Osteocyte (in vitro differentiated cells): ENCODE data around the gene CDH4. TPM values are rescaled to one million over a fixed set of nuclear protein-coding genes. Genes with fewer than 3 reads are reported as not detected.

Experiments used
- DNase-seq: peaks from one replicate; pipeline ENCODE4 v3.0.0; 2021; ENCODE audit warnings: mixed read lengths; ENCODE audit not compliant: unreplicated experiment; ENCODE audit errors: extremely low spot score
- H3K27ac Mint-ChIP-seq: one replicate; pipeline ENCODE4 v1.8.0; 2021; ENCODE audit warnings: mild to moderate bottlenecking, mixed read lengths; ENCODE audit not compliant: unreplicated experiment
- H3K27me3 Mint-ChIP-seq: one replicate; pipeline ENCODE4 v1.8.0; 2021; ENCODE audit warnings: mixed read lengths; ENCODE audit not compliant: unreplicated experiment
- H3K36me3 Mint-ChIP-seq: one replicate; pipeline ENCODE4 v1.8.0; 2021; ENCODE audit warnings: mixed read lengths; ENCODE audit not compliant: unreplicated experiment
- H3K4me1 Mint-ChIP-seq: one replicate; pipeline ENCODE4 v1.8.0; 2021; ENCODE audit warnings: mixed read lengths; ENCODE audit not compliant: unreplicated experiment
- H3K4me3 Mint-ChIP-seq: one replicate; pipeline ENCODE4 v1.8.0; 2021; ENCODE audit warnings: mild to moderate bottlenecking, moderate library complexity, mixed read lengths; ENCODE audit not compliant: unreplicated experiment
- H3K9me3 Mint-ChIP-seq: one replicate; pipeline ENCODE4 v1.8.0; 2021; ENCODE audit warnings: mixed read lengths; ENCODE audit not compliant: unreplicated experiment
- total RNA-seq: library from RNA; stranded (reverse); gene quantifications from 2 replicates; pipeline ENCODE4 v1.2.1, GENCODE V29; 2021
- TF ChIP-seq, protein P1 (sequence below): fragments of 200-600 bp; sonication (generic); IDR thresholded peaks from 2 replicates; pipeline ENCODE4 v1.5.0; 2021; ENCODE audit warnings: antibody characterized with exemption, mild to moderate bottlenecking, moderate library complexity

The CDH4 gene
- total RNA-seq, 1 donor from 2014 or later = 1.3 TPM

DNA sequence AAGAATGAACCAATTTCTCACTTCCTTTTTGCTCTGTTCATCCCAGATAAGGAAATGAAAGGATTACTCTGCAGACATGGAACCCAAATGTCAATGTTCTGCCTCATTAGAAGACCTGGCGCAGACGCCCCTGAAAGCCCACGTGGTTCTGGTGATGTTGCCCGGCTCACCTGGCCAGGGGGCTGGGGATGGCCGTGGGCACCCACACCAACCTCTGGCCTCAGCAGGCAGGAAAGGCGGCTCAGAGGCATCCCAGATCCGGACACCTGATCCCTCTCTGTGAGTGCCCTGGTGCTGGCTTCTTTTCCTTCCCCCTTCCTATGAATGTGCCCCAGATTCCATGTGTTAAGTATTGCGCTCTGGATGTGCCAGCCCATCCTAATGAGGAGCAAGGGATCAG is 33.6 kb downstream of the CDH4 start:
- Mint-ChIP-seq H3K4me1 (no peaks in the 10 kb centered on the region), H3K4me3 (no peak overlapping the region), H3K9me3 (no peaks in the 10 kb centered on the region), H3K27ac (no peak overlapping the region), H3K27me3 (no peaks in the 10 kb centered on the region), H3K36me3 (no peaks in the 10 kb centered on the region)
- no peak for DNase-seq
- TF ChIP-seq, protein P1, sequence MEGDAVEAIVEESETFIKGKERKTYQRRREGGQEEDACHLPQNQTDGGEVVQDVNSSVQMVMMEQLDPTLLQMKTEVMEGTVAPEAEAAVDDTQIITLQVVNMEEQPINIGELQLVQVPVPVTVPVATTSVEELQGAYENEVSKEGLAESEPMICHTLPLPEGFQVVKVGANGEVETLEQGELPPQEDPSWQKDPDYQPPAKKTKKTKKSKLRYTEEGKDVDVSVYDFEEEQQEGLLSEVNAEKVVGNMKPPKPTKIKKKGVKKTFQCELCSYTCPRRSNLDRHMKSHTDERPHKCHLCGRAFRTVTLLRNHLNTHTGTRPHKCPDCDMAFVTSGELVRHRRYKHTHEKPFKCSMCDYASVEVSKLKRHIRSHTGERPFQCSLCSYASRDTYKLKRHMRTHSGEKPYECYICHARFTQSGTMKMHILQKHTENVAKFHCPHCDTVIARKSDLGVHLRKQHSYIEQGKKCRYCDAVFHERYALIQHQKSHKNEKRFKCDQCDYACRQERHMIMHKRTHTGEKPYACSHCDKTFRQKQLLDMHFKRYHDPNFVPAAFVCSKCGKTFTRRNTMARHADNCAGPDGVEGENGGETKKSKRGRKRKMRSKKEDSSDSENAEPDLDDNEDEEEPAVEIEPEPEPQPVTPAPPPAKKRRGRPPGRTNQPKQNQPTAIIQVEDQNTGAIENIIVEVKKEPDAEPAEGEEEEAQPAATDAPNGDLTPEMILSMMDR = no peak

DNA sequence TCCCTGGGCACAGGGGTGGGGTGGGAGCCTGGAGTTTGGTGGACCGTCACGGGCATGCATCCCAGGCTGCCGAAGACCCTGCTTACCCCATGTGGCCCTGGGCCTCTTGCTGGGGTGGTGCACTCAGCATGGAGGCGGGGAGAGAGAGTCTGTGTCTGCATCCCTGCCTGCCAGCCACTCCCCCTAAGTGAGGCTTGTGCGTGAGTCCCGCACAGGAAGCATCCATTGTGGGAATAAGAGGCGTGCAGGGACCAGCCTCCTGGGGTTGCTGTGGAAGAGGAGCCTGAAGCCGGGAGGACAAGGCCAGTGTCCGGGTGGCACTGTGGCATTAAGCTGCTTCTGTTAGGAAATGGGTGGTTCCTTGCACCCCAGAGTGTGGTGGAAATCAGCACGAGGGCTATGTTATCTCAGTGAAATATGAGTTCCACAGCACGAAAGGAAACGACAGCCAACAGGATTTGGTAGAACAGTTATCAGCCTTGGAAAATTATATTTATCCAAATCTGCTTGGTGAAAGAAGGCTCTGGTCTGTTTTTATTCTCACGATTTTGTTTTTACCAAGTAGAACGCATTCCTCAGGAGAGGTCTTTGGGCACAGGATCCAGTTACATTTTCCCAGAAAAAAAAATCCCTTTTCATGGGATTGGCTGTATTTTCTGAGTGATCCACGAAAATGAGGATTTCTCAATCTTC is 35.7 kb downstream of the CDH4 start:
- H3K27me3 Mint-ChIP-seq = no peaks in the 10 kb centered on the region
- TF ChIP-seq, protein P1 = no peak
- H3K36me3 Mint-ChIP-seq = no peaks in the 10 kb centered on the region
- DNase-seq = no peak
- H3K4me3 Mint-ChIP-seq = no peak overlapping the region
- H3K27ac Mint-ChIP-seq = no peak overlapping the region
- H3K4me1 Mint-ChIP-seq = no peaks in the 10 kb centered on the region
- no peaks in the 10 kb centered on the region for H3K9me3 Mint-ChIP-seq

DNA sequence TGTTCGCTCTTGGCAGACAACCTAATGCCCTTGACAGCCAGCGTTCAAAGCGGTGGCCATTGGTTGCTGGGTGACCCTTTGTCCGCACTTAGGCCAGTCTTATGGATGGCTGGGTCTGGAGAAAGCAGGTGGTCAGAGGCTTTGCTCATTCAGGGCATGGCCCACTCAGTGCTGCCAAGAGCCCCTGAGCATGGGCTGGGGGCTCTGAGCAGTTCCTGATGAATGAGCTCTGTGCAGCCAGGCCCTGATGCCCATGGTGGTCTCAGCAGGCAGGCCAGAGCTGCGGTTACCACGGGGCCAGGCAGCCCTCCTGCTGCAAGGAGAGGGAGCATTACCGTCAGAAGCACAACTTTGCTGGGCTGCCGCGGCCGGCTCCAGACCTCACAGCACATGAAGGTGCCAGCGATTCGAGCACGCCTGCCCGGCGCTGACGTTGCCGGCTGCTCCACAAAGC is 36.3 kb downstream of the CDH4 start:
- no peaks in the 10 kb centered on the region for H3K4me1 Mint-ChIP-seq
- no peak overlapping the region for H3K4me3 Mint-ChIP-seq
- DNase-seq = no peak
- H3K9me3 Mint-ChIP-seq = no peaks in the 10 kb centered on the region
- H3K27me3 Mint-ChIP-seq = no peaks in the 10 kb centered on the region
- no peaks in the 10 kb centered on the region for H3K36me3 Mint-ChIP-seq
- TF ChIP-seq, protein P1 = no peak
- no peak overlapping the region for H3K27ac Mint-ChIP-seq

DNA sequence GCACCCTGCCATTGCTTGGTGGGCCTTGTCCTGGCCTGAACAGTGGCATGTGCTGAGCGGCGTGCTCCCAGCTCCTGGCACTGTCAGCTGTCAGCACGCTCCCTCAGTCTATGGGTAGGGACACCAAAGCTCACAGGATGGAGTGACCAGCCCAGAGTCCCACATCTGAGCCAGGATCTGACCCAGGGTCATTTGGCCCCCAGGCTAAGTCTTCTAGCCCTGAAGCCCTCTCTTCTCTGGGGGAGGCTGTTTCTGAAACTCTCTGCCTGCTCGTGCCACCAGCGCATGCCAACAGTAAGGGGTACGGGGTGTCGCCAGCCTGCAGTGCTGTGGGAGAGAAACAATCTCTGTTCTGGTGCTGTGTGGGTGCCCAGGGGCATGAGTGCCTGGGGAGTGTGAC is 37.1 kb downstream of the CDH4 start:
- Mint-ChIP-seq H3K9me3 (no peaks in the 10 kb centered on the region), H3K4me3 (no peak overlapping the region), H3K27me3 (no peaks in the 10 kb centered on the region), H3K4me1 (no peaks in the 10 kb centered on the region), H3K27ac (no peak overlapping the region), H3K36me3 (no peaks in the 10 kb centered on the region)
- TF ChIP-seq, protein P1 = no peak
- DNase-seq = no peak

DNA sequence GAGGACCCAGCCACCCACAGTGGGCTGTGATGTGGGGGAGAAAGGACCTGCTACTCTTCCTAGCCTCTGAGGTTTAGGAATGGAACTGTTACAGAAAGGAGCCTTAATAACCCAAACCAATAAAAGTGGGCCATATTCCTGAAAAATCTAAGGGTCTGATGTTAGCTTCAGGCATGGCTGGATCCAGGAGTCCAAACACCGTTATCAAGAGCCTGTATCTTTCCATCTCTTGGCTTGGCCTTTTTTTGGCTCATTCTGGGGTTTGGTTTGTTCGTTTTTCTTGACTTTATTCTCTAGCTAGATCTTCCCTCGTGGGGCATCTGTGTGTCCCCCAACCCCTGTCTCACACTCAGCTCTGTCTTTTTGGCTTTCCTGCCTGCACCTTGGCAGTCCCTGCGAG is 38.7 kb downstream of the CDH4 start:
- Mint-ChIP-seq H3K9me3 (no peaks in the 10 kb centered on the region), H3K4me3 (no peak overlapping the region), H3K4me1 (peaks cover 4% of the 10 kb centered on the region), H3K36me3 (no peaks in the 10 kb centered on the region), H3K27me3 (no peaks in the 10 kb centered on the region), H3K27ac (no peak overlapping the region)
- TF ChIP-seq, protein P1 = no peak
- no peak for DNase-seq
